Endodermal cell (in vitro differentiated cells): ENCODE results near the gene IQCK. TPM values are rescaled to one million over a fixed set of nuclear protein-coding genes. Genes with fewer than 3 reads are reported as not detected.

ENCODE experiments used
- DNase-seq: peaks from one replicate; pipeline ENCODE4 v3.0.0-alpha.2; 2017
- H3K27ac ChIP-seq: 2 replicates; pipeline ENCODE4 v1.5.1; 2013; ENCODE audit warnings: mild to moderate bottlenecking, low read depth, low read length, moderate library complexity
- H3K27me3 ChIP-seq: 2 replicates; pipeline ENCODE4 v1.6.1; 2013; ENCODE audit warnings: mild to moderate bottlenecking, low read length, moderate library complexity; ENCODE audit not compliant: insufficient read depth, control insufficient read depth, poor library complexity, severe bottlenecking
- H3K36me3 ChIP-seq: 2 replicates; pipeline ENCODE4 v1.7.0; 2013; ENCODE audit warnings: mild to moderate bottlenecking, low read length, moderate library complexity; ENCODE audit not compliant: control insufficient read depth, insufficient read depth
- H3K4me1 ChIP-seq: one replicate; pipeline ENCODE4 v1.7.0; 2013; ENCODE audit warnings: low read length; ENCODE audit not compliant: control insufficient read depth, insufficient read depth
- H3K4me3 ChIP-seq: 2 replicates; pipeline ENCODE4 v1.5.1; 2013; ENCODE audit warnings: mild to moderate bottlenecking, low read length, moderate library complexity
- H3K9ac ChIP-seq: 2 replicates; pipeline ENCODE4 v1.6.1; 2013; ENCODE audit warnings: mild to moderate bottlenecking, low read length, moderate library complexity; ENCODE audit not compliant: poor library complexity, severe bottlenecking; ENCODE audit errors: extremely low read depth
- H3K9me3 ChIP-seq: 2 replicates; pipeline ENCODE4 v1.6.1; 2013; ENCODE audit warnings: mild to moderate bottlenecking, low read length, moderate library complexity; ENCODE audit not compliant: control insufficient read depth
- H3K27ac Mint-ChIP-seq: 2 replicates; pipeline ENCODE4 v1.8.0; 2020; ENCODE audit warnings: mixed read lengths
- H3K27me3 Mint-ChIP-seq: 2 replicates; pipeline ENCODE4 v1.8.0; 2021; ENCODE audit warnings: mild to moderate bottlenecking, mixed read lengths; ENCODE audit not compliant: insufficient read depth
- H3K36me3 Mint-ChIP-seq: 2 replicates; pipeline ENCODE4 v1.8.0; 2020; ENCODE audit warnings: low read depth, mixed read lengths
- H3K4me1 Mint-ChIP-seq: 2 replicates; pipeline ENCODE4 v1.8.0; 2020; ENCODE audit warnings: mixed read lengths
- H3K4me3 Mint-ChIP-seq: 2 replicates; pipeline ENCODE4 v1.8.0; 2020; ENCODE audit warnings: mild to moderate bottlenecking, moderate library complexity, mixed read lengths
- H3K9me3 Mint-ChIP-seq: 2 replicates; pipeline ENCODE4 v1.8.0; 2020; ENCODE audit warnings: mild to moderate bottlenecking, mixed read lengths
- CTCF ChIP-seq: fragments of 200-600 bp; sonication (generic); conservative IDR thresholded peaks from 2 replicates; pipeline ENCODE4 v1.5.0; 2021; ENCODE audit warnings: antibody characterized with exemption, mild to moderate bottlenecking
- WGBS, 2 experiments: methylation state at CpG; one replicate each; pipeline versions ENCODE4 v1.1.5 to v1.1.7; 2013; ENCODE audit warnings: missing lambda C conversion rate in 2 of 2, mixed read lengths in 1 of 2; ENCODE audit not compliant: insufficient coverage in 1 of 2, insufficient read length in 1 of 2; 5-methylcytosine and 5-hydroxymethylcytosine counted together
- total RNA-seq, 2 donors: library from RNA; stranded (reverse); fragmentation: NEBNext Ultra II Directional in 1 of 2; extraction: Animal tissue kit (Norgen Biotek cat#: 25700) in 1 of 2; gene quantifications; 2 replicates in 1 of 2; 3 replicates in 1 of 2; pipeline ENCODE4 v1.2.1, GENCODE V29; 2021

The IQCK gene
- total RNA-seq, 2 donors from 2014 or later: 21.1 to 30.1 TPM

- TF ChIP-seq CTCF: no peak
- Histone ChIP-seq H3K27ac (peak overlapping the region; percentile 89), H3K9ac (peak overlapping the region; percentile 32), H3K9me3 (no peaks in the 10 kb centered on the region), H3K36me3 (peaks cover 36% of the 10 kb centered on the region), H3K4me1 (peaks cover 11% of the 10 kb centered on the region), H3K4me3 (peak overlapping the region; percentile 30), H3K27me3 (no peaks in the 10 kb centered on the region)
- Mint-ChIP-seq H3K9me3 (no peaks in the 10 kb centered on the region), H3K27me3 (no peaks in the 10 kb centered on the region), H3K4me3 (peak overlapping the region; percentile 43), H3K36me3 (peaks cover 57% of the 10 kb centered on the region), H3K27ac (peak overlapping the region; percentile 91), H3K4me1 (peaks cover 40% of the 10 kb centered on the region)
- DNase-seq: peak; percentile 82
- 31 to 39% methylated on average over 11 to 16 of the region's 16 CpGs for WGBS, 2 experiments
These were observed 143.8 kb downstream of the IQCK start for GRCh38 chr16:19861811-19862327.

- peaks cover 28% of the 10 kb centered on the region for H3K4me1 Mint-ChIP-seq
- H3K9me3 Mint-ChIP-seq: no peaks in the 10 kb centered on the region
- 91 to 100% methylated on average over 1 of the region's 1 CpG for WGBS, 2 experiments
- Histone ChIP-seq H3K36me3 (peaks cover 40% of the 10 kb centered on the region), H3K27ac (no peak overlapping the region), H3K27me3 (no peaks in the 10 kb centered on the region), H3K9ac (no peak overlapping the region), H3K9me3 (no peaks in the 10 kb centered on the region), H3K4me3 (no peak overlapping the region), H3K4me1 (peaks cover 5% of the 10 kb centered on the region)
- no peak for DNase-seq
- no peak for TF ChIP-seq CTCF
- peaks cover 58% of the 10 kb centered on the region for H3K36me3 Mint-ChIP-seq
- no peak overlapping the region for H3K27ac Mint-ChIP-seq
- H3K27me3 Mint-ChIP-seq: no peaks in the 10 kb centered on the region
- H3K4me3 Mint-ChIP-seq: no peak overlapping the region
These were observed 145.9 kb downstream of the IQCK start for GRCh38 chr16:19863990-19864389.

- peaks cover 5% of the 10 kb centered on the region for H3K4me1 ChIP-seq
- no peak overlapping the region for H3K4me3 ChIP-seq
- peaks cover 34% of the 10 kb centered on the region for H3K36me3 ChIP-seq
- Mint-ChIP-seq H3K27me3 (no peaks in the 10 kb centered on the region), H3K4me3 (no peak overlapping the region), H3K4me1 (peaks cover 25% of the 10 kb centered on the region), H3K9me3 (no peaks in the 10 kb centered on the region), H3K27ac (no peak overlapping the region), H3K36me3 (peaks cover 52% of the 10 kb centered on the region)
- H3K27me3 ChIP-seq: no peaks in the 10 kb centered on the region
- DNase-seq: no peak
- no peak for TF ChIP-seq CTCF
- no peak overlapping the region for H3K27ac ChIP-seq
- 96 to 97% methylated on average over 5 of the region's 5 CpGs for WGBS, 2 experiments
- H3K9ac ChIP-seq: no peak overlapping the region
- H3K9me3 ChIP-seq: no peaks in the 10 kb centered on the region
These were observed 146.5 kb downstream of the IQCK start for GRCh38 chr16:19864566-19864965.
